ENCODE measurements around the gene RAB11FIP3. TPM values are rescaled to one million over a fixed set of nuclear protein-coding genes. Genes with fewer than 3 reads are reported as not detected.

RAB11FIP3 gene
- total RNA-seq, 4 donors from 2014 or later = 27.0 to 50.1 (median 34.8) TPM

GRCh38 chr16:560701-561412, 135.4 kb downstream of the RAB11FIP3 start:
- in situ Hi-C loops (cut with MboI; ENCODE audit: low sequenced_read_pairs in 4 of 4) (no loop called here), intact Hi-C loops (cut with DNase I; ENCODE audit: low total_unique reads) (no loop called here)
- Histone ChIP-seq H3K4me3 (no peak overlapping the region), H3K27me3 (peaks cover 26 to 33% (median 31%) of the 10 kb centered on the region in 3 donors), H3K4me1 (no peaks in the 10 kb centered on the region), H3K27ac (no peak overlapping the region), H3K9me3 (no peaks in the 10 kb centered on the region), H3K36me3 (no peaks in the 10 kb centered on the region)
- no peak for TF ChIP-seq POLR2A (IDR thresholded peaks at IDR 0.05)
- TF ChIP-seq, protein P1, sequence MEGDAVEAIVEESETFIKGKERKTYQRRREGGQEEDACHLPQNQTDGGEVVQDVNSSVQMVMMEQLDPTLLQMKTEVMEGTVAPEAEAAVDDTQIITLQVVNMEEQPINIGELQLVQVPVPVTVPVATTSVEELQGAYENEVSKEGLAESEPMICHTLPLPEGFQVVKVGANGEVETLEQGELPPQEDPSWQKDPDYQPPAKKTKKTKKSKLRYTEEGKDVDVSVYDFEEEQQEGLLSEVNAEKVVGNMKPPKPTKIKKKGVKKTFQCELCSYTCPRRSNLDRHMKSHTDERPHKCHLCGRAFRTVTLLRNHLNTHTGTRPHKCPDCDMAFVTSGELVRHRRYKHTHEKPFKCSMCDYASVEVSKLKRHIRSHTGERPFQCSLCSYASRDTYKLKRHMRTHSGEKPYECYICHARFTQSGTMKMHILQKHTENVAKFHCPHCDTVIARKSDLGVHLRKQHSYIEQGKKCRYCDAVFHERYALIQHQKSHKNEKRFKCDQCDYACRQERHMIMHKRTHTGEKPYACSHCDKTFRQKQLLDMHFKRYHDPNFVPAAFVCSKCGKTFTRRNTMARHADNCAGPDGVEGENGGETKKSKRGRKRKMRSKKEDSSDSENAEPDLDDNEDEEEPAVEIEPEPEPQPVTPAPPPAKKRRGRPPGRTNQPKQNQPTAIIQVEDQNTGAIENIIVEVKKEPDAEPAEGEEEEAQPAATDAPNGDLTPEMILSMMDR (IDR thresholded peaks at IDR 0.05 in 4 of 5, conservative IDR thresholded peaks at IDR 0.05 in 1 of 5) = no peak
- DNase-seq (no peak), ATAC-seq (no peak)

DNA sequence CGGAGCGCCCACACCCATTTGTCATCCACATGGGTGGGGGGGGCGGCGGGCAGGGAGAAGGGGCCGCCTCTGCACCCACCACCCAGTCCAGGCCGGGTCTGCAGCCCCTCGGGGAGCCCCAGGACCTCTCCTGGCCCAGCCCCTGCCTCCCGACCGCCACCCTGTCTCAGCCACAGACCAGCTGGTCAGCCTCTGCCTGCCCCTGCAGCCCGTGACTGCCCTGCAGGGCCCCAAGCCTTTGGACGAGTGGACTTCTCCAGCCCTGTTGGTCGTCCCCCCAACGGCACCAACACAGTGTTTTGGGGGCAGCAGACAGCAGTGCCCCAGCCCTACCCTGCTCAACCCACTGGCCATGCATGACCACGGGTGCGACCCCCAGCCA, 136.0 kb downstream of the RAB11FIP3 start:
- Histone ChIP-seq H3K36me3 (no peaks in the 10 kb centered on the region), H3K4me3 (no peak overlapping the region), H3K27ac (no peak overlapping the region), H3K4me1 (peaks cover under 1 to 4% of the 10 kb centered on the region in 2 donors), H3K27me3 (peaks cover 26 to 33% (median 31%) of the 10 kb centered on the region in 3 donors), H3K9me3 (no peaks in the 10 kb centered on the region)
- intact Hi-C loops (cut with DNase I; ENCODE audit: low total_unique reads) (no loop called here), in situ Hi-C loops (cut with MboI; ENCODE audit: low sequenced_read_pairs in 4 of 4) (no loop called here)
- TF ChIP-seq, protein P1 (IDR thresholded peaks at IDR 0.05 in 4 of 5, conservative IDR thresholded peaks at IDR 0.05 in 1 of 5) = no peak
- TF ChIP-seq POLR2A (IDR thresholded peaks at IDR 0.05) = no peak
- no peak for DNase-seq
- no peak for ATAC-seq

- no peak for TF ChIP-seq POLR2A (IDR thresholded peaks at IDR 0.05)
- TF ChIP-seq, protein P1 (IDR thresholded peaks at IDR 0.05 in 4 of 5, conservative IDR thresholded peaks at IDR 0.05 in 1 of 5) = no peak
- intact Hi-C loops (cut with DNase I; ENCODE audit: low total_unique reads) (no loop called here), in situ Hi-C loops (cut with MboI; ENCODE audit: low sequenced_read_pairs in 4 of 4) (no loop called here)
- no peaks in the 10 kb centered on the region for H3K9me3 ChIP-seq
- DNase-seq = no peak
- H3K36me3 ChIP-seq = no peaks in the 10 kb centered on the region
- H3K4me3 ChIP-seq = no peak overlapping the region
- no peak overlapping the region for H3K27ac ChIP-seq
- peaks cover 26 to 33% (median 31%) of the 10 kb centered on the region in 3 donors for H3K27me3 ChIP-seq
- no peak for ATAC-seq
- H3K4me1 ChIP-seq = peaks cover 9 to 11% of the 10 kb centered on the region in 2 donors
These were observed 136.8 kb downstream of the RAB11FIP3 start for GRCh38 chr16:561957-562938.

- H3K27ac ChIP-seq = no peak overlapping the region
These were observed 137.7 kb downstream of the RAB11FIP3 start for GRCh38 chr16:563072-563644.

More at GRCh38 chr16:563072-563644, 137.7 kb downstream of the RAB11FIP3 start:
- DNase-seq (no peak), ATAC-seq (no peak)
- in situ Hi-C loops (cut with MboI; ENCODE audit: low sequenced_read_pairs in 4 of 4) = no loop called here
- intact Hi-C loops (cut with DNase I; ENCODE audit: low total_unique reads) = no loop called here
- peaks cover 25 to 33% (median 31%) of the 10 kb centered on the region in 3 donors for H3K27me3 ChIP-seq
- TF ChIP-seq POLR2A (IDR thresholded peaks at IDR 0.05) = no peak
- TF ChIP-seq, protein P1 (IDR thresholded peaks at IDR 0.05 in 4 of 5, conservative IDR thresholded peaks at IDR 0.05 in 1 of 5) = no peak
- no peaks in the 10 kb centered on the region for H3K9me3 ChIP-seq
- H3K36me3 ChIP-seq = no peaks in the 10 kb centered on the region
- H3K4me3 ChIP-seq = no peak overlapping the region
- H3K4me1 ChIP-seq = peaks cover 9 to 14% of the 10 kb centered on the region in 2 donors

All from gastrocnemius medialis (tissue), 4 donors.